Stimulated activated CD8-positive, alpha-beta memory T cell treated with anti-CD3 and anti-CD28 coated beads, Interleukin-4, amount 100 ng/mL, for 24 hours (primary cell): ENCODE data around the gene UNC93B1.

ENCODE experiments used
- DNase-seq: peaks from one replicate; pipeline ENCODE4 v3.0.0-alpha.2; 2020; ENCODE audit warnings: low read depth

The UNC93B1 gene

DNA sequence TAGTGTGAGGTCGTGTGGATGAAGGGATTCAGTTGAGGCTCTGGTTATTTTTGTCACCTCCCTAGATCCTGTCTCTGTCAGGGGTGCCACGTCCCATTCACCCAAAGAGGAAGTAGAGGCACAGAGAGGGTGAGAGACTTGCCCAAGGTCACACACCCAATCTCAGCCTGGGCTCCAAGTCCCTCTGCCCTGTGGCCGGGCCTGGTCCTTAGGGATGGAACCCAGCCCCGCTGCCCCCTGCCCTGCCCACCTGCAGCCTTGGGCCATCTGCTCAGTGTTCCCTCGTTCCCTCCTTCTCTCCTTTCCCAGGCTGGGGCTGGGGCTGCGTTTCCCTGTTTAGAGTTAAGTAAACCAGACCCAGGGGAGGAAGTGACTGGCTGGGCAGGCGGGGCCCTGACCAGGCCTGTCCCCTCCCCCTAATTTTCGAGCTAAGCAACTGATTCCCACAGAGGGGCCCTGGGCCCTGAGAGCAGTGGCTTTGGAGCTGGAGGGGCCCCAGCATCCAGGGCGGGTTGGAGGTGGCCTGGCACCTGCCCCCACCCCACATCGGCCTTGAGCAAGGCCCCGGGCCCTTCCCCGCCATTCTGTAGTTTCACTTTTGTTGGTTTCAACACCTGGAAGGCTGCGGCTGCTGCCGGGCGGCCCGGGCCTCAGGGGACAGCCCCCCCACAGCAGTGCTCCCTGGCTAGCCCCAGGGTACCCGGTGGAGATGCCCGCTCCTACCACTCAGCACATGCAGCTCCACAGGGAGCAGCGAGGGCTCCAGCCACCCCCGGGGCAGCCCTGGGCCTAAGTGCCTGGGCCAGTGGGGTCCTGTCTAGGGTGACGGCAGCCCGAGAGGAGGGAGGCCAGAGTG lies 36.4 kb upstream of the UNC93B1 start:
- peak; percentile 25 for DNase-seq

DNA sequence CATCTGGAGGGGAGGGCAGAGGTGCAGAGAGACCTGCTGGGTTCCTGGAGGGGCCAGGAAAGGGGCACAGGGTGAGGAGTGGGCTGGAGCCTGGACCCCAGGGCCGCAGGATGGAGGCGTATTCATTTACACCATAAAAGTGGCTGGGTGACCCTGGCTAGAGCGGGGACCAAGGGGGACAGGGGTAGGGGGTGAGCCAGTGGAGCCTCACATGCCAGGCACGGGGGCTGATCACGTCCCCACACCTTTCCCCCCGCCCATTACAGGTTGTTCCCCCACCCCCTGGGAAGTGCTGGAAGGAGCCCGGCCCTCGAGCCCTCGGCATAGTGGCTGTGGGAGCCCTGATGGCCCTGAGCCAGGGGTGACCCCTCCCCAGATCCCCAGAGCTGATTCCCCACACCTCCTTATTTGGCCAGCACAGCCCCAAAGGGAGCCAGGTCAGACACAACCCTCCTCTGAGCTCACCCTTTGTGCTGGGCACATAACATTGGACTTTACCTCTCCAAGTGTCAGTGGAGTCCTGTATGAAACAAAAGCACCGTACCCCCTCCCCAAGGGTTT lies 35.7 kb upstream of the UNC93B1 start:
- no peak for DNase-seq

DNA sequence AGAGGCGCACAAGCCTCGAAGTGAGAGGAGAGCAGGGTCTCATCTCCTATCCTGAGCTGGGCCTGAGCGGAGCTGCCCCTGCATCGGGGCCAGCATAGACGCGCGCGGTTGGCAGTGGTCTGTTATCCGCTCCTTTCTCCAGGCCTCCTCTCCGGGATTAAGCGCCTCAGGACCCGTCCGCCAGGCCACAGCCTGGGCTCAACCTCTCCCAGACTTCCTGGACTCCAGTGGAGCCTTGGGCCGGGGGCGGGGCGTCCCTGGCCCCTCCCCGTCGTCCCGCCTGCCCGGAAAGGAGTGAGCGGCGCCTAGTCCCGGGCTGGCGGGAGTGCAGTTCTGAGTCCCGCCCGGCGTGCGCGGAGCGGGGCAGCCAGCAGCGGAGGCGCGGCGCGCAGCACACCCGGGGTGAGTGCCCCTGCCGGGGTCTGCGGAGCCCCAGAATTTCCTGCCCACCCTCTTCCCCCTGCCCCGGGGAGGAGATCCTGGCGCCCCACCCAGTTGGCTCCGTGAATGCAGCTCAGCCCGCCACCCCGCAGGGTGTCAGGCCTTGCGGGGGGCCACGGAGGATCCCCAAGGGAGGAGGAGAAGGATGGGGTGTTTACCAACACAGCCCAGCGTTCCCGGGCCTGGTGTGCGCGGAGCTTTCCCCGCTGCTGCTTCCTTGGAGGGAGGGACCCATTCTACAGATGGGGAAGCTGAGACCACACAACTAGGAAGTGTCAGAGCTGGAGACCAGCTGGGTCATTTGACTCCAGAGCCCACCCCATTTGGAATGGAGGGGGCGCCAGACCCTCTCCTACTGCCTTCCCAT lies 35.0 kb upstream of the UNC93B1 start, which contains the start of gene TCIRG1:
TSS of gene TCIRG1 (plus strand) at position 308 of the 808 bp plus-strand sequence. CDS start 2,247 bp downstream, outside the sequence.
- peak; percentile 46 for DNase-seq

DNA sequence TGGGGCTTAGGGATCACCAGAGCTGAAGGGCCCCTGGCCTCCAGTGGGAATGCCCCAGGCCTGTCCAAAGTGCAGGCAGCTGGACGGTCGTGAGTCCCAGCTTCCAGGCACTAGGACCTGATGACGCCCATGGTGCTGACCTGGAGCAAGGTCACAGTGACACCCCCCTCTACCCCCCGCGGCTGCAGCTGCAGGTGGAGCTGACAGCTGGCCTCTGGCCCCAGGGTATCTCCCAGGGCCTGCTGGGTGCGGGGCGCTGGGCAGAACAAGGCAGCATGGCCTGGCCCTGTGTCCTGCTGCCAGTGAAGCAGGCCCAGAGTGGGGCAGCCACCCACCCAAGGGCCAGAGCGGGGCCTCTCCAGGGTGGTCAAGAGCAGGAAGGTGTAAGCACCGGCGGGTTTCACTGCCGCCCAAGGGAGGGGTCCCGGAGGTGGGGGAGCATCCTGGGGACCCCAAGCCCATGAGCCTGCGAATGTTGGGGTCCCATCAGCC lies 34.4 kb upstream of the UNC93B1 start:
- no peak for DNase-seq

DNA sequence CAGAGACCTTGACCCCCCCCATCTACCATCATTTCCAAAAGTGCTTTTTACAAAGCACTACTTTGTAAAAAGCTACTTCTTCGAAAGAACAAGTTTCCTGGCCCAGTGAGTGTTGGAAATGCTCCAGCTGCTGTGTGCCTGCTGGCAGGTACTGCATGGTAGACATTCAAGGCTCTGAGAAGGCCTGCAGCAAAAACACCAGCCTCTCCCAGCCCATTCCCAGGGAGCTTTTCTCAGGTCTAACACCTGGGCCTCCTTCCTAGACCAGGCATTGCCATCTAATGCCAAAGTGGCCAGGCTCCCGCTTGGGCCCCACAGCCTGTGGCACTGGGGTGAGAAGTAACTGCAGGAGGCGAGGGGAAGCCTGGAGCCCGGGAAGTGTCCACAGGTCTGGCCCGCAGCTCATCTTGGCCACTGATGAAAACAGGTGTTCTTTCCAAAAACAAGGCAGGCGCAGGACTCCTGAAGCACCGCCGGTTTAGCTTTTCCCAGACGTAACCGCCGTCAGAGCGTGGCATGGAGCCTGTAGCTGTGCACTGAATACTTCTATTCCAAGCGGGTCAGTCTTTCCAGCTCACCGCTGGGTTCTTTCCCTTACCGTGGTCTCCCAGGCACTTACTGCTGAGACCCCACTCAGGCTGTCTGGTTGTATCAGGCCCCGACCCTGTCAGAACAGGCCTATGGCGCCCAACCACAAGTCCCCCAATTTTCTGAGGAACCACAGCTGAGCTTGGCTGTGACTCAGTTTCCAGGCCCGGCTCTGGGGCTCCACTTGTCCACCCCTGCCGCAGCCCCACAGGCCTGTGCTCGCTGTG lies 33.7 kb upstream of the UNC93B1 start:
- no peak for DNase-seq

DNA sequence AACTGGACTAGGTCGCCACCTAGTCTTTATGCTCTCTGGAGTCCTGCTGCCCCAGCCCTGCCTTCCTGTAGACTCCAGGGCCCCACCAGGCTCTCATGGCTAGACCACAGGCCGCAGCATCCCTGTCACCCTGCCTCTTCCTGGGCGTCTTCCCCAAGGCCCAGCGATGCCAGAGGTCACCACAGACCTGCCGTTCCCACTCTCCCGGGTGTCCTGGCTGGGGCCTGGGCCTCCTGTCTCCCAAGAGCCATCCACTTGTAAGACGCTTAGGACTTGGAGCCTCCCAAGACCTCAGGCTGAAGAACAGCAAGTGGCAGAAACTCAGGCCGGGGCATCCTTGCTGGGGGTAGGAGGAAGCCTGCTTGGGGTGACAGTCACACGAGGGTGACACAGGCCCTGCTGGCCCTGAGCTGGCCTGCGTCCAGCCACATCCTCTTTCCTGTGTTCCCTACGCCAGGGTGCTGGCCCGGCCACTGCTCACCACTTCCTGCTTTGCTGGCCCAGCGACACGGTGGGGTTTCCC lies 32.9 kb upstream of the UNC93B1 start:
- no peak for DNase-seq

DNA sequence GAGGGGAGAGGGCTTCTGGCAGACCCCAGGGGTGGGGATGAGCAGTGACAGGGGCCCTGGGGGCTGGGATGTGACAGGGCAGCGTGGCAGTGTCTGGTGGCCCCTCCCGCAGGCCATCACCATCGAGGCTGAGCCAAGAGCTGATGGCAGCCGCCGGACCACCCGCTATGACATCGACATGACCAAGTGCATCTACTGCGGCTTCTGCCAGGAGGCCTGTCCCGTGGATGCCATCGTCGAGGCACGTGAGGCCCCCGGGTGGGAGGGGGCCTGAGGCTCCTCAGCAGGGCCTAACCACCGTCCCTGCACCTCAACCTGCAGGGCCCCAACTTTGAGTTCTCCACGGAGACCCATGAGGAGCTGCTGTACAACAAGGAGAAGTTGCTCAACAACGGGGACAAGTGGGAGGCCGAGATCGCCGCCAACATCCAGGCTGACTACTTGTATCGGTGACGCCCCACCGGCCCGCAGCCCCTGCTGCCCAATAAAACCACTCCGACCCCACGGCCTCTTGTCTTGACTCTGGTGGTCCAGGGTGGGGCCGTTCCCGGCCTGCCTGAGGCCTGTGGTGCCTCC lies 32.3 kb upstream of the UNC93B1 start:
- DNase-seq, result no peak

DNA sequence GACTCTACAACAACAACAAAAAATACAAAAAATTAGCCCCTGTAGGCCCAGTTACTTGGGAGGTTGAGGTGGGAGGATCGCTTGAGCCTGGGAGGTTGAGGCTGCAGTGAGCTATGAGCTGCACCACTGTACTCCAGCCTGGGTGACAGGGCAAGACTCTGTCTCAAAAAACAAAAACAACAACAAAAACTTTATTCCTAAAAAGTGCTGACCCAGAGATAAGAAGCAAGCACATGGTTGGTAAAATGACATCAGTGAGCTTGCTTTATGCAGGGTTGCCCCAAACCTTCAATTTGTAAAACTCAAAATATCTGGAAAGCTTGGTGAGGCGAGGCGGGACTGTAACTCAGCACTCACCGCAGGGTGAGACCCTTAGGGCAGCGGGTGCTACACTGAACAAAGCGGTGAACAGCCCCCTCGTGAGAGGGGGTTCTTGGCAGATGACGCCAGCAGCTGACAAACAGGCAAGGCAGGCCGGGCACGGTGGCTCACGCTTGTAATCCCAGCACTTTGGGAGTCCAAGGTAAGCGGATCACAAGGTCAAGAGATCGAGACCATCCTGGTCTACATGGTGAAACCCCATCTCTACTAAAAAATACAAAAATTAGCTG lies 31.5 kb upstream of the UNC93B1 start:
- DNase-seq, result no peak

DNA sequence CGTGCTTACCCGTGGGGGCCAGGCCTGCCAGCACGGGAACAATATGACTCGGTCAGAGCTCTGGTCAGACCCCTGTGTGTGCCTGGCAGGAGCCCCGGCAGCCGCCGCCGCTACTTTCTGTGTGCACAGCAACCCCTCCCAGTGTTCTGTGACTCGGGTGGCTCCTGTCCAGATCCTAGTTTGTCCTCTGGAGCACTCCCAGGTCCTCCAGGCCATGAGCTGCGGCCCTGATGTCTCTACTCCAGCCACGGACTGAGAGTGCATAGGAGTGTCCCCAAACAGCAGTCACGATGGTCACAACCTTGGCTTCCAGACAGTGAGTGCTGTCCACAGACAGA lies 29.8 kb upstream of the UNC93B1 start:
- no peak for DNase-seq

DNA sequence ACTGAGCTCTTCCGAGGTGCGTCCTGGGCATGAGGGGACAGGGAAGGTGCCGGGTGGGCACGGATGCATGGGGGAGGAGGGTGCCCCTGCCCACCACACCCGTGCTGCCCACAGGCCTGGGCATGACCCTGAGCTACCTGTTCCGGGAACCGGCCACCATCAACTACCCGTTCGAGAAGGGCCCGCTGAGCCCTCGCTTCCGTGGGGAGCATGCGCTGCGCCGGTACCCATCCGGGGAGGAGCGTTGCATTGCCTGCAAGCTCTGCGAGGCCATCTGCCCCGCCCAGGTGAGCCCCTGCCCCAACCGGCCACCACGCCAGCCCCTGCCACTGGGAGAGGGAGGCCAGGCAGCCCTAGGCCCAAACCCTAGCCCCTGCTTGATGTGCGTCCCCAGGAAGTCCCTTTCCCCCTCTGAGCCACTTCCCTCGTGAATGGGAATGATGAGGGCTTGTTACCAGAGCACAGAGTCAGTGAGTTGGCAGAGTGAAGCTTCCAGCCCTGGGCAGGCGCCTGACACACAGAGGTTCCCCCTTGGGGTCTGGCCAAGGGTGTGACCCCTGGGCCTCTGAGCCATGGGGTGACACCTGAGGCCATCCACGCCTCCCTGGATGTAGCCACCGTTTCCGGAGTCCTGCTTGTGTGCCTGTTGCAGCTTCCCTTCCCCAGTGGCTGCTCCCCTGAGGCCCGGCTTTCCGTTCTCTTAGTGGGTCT lies 29.3 kb upstream of the UNC93B1 start:
- DNase-seq, result no peak

DNA sequence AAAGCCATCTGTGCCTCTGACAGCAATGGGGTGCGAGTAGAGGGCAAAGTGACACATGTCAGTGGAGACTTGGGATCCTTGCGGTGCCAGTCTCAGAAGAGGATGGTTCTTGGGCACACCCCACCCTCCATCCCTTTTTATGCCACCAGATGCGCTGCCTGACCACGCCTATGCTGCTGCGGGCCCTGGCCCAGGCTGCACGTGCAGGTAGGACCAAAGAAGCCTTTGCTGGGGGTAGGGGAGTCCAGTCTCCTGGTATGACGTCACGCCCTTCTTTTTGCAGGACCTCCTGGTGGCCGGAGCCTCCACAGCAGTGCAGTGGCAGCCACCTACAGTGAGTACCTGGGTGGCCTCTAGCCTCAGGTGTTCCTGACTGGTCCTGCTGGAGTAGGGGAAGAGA lies 28.1 kb upstream of the UNC93B1 start:
- DNase-seq, result no peak

DNA sequence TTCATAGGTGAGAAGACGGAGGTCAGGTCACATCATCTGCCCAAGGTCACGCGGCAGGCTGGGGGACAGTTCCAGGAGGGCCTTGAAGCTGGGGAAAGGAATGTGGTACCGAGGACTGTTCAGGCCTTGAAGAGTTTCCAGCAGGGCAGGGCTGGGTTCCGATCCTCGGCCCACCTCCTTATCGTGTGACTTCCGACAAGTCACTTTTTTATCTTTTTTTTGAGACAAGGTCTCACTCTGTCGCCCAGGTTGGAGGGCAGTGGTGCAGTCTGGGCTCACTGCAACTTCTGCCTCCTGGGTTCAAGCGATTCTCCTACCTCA lies 27.2 kb upstream of the UNC93B1 start:
- DNase-seq, result no peak

DNA sequence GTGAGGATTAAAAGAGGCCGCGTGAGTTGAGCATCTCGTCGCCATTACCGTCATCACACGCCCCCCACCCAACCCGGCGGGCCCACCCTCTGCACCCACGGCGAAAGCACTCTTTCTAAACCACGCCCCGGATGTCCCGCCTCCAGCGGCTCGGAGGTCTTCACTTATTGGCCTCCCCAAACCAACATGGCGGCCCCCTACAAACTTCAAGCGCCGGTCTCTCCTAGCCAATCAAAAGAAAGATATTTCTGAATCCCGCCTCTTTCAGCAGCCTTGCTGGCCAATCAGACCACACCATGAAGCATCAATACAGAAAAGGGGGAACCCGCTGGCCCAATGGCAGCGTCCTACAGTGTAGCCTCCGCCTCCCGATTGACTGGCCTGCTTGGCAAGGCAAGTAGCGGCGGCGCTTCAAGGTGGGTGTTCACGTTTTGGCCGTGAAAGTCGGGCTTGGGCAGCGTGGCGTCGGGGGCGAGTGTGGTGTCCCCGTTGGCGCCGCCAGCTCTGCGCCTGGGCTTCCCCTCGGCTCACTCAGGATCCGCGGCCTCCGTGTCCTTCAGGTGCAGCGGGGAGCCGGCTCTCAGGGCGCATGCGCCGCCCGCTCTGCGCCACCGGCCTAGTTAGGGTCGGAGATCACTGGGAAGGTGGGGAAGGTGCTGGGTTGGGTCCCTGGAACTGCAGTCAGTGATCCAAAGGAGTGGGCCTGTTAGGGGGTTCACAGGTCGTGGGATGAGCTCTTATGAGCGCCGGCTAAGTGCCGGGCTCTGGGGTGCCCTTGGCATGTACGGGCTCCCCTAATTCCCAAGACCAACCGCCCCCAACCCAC lies 26.6 kb upstream of the UNC93B1 start, which contains the start of gene NDUFS8:
TSS of gene NDUFS8 (plus strand) at position 364 of the 826 bp plus-strand sequence. CDS start 1,471 bp downstream, outside the sequence.
- peak; percentile 98 for DNase-seq

DNA sequence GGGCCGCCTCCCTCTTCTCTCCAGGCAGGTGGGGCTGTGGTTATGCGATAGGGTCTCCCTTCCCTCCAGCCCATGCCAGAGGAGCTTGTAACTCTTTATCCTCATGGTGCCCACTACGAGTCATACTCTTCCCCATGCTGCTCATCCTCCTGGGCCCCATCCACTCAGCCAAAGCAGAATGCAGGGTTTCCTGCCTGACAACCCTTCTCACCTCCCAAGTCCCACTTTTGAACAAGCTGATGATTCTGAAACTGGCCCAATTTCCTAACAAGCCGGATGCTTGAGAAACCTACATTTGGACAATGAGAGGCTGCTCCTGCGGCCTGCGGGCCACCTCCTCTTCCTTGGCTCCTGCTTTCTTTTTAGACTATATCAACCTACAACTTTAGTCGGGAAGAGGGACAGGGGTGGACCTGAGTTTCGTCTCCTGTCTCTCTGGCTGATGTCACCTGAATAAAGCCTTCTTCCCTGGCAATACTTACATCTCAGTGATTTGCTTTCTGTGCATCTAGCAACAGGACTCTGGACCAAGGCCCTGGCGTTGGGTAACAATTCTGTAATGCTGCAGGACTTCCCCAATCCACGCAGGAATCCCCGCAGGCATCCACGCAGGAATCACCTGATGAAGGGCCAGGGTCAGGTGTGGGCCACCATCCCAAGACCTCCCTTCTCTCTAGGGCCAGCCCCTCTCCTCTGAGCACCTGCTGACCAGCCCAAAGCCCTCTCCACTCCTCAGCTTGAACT lies 25.1 kb upstream of the UNC93B1 start:
- no peak for DNase-seq

DNA sequence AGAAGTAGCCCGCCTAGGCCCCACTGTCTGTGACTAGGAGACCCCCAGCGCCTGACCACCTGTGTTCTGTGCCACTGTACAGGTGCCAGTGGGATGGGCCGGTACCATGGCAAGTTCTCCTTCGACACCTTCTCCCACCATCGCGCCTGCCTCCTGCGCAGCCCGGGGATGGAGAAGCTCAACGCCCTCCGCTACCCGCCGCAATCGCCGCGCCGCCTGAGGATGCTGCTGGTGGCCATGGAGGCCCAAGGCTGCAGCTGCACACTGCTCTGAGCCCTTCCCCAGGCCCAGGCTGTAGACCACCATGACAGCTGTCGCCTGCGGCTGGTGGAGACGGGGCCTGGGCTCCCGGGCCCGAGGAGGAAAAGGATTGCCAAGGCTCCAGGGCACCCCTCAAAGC lies 23.8 kb upstream of the UNC93B1 start:
- DNase-seq, result no peak

DNA sequence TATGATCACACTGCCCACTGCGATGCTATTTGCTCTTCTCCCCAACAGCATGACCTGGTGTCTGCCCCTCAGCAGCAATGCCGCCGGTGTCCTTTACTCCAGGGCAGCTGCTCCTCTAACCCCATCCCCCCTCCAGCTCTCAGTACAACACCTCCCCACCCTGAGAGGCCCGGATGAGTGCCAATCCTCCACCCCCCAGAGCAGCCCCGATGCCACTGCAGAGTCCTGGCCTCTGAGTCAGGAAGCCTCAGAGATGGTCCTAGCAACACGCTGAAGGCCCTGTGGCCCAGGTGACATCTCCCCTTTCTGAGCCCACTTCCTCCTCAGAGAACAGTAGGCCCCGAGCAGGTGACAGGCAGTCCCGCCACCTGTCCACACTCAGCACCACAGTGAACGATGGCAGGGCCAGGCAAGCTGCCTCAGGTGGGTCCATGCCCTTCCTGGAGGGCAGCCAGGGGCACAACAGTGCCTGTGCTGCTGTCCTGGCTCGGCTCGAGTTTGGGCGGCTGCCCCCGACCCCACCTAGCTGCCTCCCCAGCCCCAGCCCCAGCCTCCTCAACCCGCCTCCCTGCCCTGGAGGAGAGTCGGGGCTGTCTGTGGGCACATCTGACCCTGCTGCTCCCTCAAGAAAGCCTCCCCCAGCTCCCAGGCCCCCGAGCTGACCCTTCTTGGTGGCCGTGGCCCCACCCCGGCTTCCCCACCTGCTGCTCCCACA lies 22.7 kb upstream of the UNC93B1 start:
- no peak for DNase-seq

DNA sequence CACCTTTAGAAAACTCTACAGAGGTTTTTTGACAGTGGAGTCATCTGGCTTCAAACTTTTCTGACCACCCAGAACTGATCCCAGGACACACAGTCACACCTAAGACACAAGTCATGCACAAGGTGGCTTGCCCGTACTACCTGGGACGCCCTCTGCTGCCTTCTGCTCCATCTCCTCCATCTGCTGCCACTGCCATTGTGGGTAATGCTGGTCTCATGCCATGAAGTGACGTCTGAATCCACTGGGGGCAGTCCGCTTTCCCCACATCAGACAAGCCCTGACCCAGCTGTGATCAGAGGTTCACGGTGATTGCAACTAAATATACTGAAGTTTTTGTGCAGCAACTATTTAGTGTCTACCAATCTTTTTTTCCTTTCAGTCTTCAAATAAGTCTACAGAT lies 21.1 kb upstream of the UNC93B1 start:
- DNase-seq, result no peak

DNA sequence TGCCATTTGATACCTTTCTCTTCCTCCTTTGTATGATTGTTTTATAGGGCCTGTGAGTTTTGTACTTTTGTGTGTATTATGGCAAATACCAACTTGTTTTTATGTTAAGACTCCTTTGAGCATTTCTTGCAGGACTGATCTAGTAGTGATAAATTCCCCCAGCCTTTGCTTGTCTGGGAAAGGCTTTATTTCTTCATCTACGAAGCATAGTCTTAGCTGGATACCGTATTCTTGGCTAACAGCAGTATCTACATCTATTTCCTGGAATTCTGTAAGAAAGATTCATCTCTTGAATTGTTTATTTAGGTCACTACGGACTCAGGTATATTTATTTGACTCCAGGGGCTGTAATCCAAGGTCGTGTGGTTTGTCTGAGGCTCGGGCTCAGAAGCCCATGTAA lies 20.6 kb upstream of the UNC93B1 start:
- DNase-seq, result no peak
